Panc1 (cell line): ENCODE results near the gene ECT2. TPM values are rescaled to one million over a fixed set of nuclear protein-coding genes. Genes with fewer than 3 reads are reported as not detected.

Experiments
- ATAC-seq: fragments of 200-7000 bp; cut with Tn5 transposase; 2 replicates; pipeline ENCODE4 v1.9.1; 2020; ENCODE audit warnings: mild to moderate bottlenecking, moderate library complexity
- BruUV-seq: library from RNA; stranded (reverse); fragments of 400-500 nt; replicated peaks from 2 replicates; lab custom pipeline; 2021; lab: Mats Ljungman, UMichigan
- CTCF ChIA-PET: fragments of 300-600 bp; sonication (Branson Sonifier 250); formaldehyde crosslinking; loops from one replicate; lab custom pipeline; 2022; ENCODE audit warnings: antibody characterized with exemption; lab: Charles Lee
- POLR2A ChIA-PET: fragments of 300-600 bp; sonication (Branson Sonifier 250); formaldehyde crosslinking; loops from one replicate; lab custom pipeline; 2022; ENCODE audit warnings: antibody characterized with exemption; lab: Charles Lee
- DNase-seq: peaks from one replicate; pipeline ENCODE4 v3.0.0-alpha.2; 2010; ENCODE audit warnings: low read depth, low spot score
- H3K27ac ChIP-seq: 2 replicates; pipeline ENCODE4 v1.5.1; 2011; ENCODE audit warnings: mild to moderate bottlenecking, low read length, inconsistent platforms
- H3K27me3 ChIP-seq: fragments of 200-500 bp; sonication (Bioruptor generic); 2 replicates; pipeline ENCODE4 v1.6.0; 2014; ENCODE audit warnings: low read length, inconsistent platforms; ENCODE audit not compliant: control insufficient read depth, insufficient read depth
- H3K36me3 ChIP-seq: fragments of 200-500 bp; sonication (Bioruptor generic); 2 replicates; pipeline ENCODE4 v1.5.1; 2014; ENCODE audit warnings: inconsistent platforms, mild to moderate bottlenecking, low read length, moderate library complexity; ENCODE audit not compliant: control insufficient read depth, insufficient read depth
- H3K4me1 ChIP-seq: 2 replicates; pipeline ENCODE4 v1.5.1; 2011; ENCODE audit warnings: inconsistent platforms, mild to moderate bottlenecking, low read length, moderate library complexity; ENCODE audit not compliant: control insufficient read depth, insufficient read depth
- H3K4me3 ChIP-seq, 2 experiments: 2 replicates each; pipeline ENCODE4 v1.5.1; 2011 to 2012; ENCODE audit warnings: low read depth in 2 of 2, low read length in 2 of 2, mild to moderate bottlenecking in 2 of 2, inconsistent platforms in 1 of 2, moderate library complexity in 1 of 2
- H3K9me3 ChIP-seq: fragments of 200-500 bp; sonication (Bioruptor generic); 2 replicates; pipeline ENCODE4 v1.5.1; 2014; ENCODE audit warnings: low read depth, mild to moderate bottlenecking, inconsistent platforms, low read length, moderate library complexity; ENCODE audit not compliant: control insufficient read depth, insufficient read depth
- POLR2AphosphoS5 ChIP-seq: IDR thresholded peaks from 2 replicates; pipeline ENCODE4 v1.6.1; 2012; ENCODE audit warnings: mild to moderate bottlenecking, low read depth, low read length, moderate library complexity
- SIN3A ChIP-seq: IDR thresholded peaks from 2 replicates; pipeline ENCODE4 v1.6.1; 2012; ENCODE audit warnings: low read depth, mild to moderate bottlenecking, low read length, moderate library complexity, borderline replicate concordance; ENCODE audit not compliant: insufficient read depth
- TCF7L2 ChIP-seq: IDR thresholded peaks from 2 replicates; pipeline ENCODE4 v1.6.1; 2011; ENCODE audit warnings: mild to moderate bottlenecking, low read depth, low read length, inconsistent platforms
- in situ Hi-C: cut with HindIII; loops from 2 replicates; pipeline ENCODE4 v1.10.0; 2016; ENCODE audit warnings: low sequenced_read_pairs, low pct_unique_long_range_greater_than_20kb
- intact Hi-C: fragments of 100-400 bp; cut with micrococcal nuclease; formaldehyde crosslinking; loops from one replicate; pipeline ENCODE4 v1.10.0; 2022; ENCODE audit not compliant: unreplicated experiment
- total RNA-seq: library from RNA; stranded (reverse); gene quantifications from one replicate; pipeline ENCODE4 v1.2.1, GENCODE V29; 2021; ENCODE audit not compliant: unreplicated experiment
- TF ChIP-seq, protein P1 (sequence below): fragments of 450-650 bp; IDR thresholded peaks from 2 replicates; pipeline ENCODE4 v1.5.1; 2017; ENCODE audit warnings: mild to moderate bottlenecking
- TF ChIP-seq, protein P2 (sequence below), 2 experiments: IDR thresholded peaks; 2 replicates each; pipeline ENCODE4 v1.6.1; 2011 to 2012; ENCODE audit warnings: low read depth in 2 of 2, control low read depth in 1 of 2, low read length in 1 of 2, mild to moderate bottlenecking in 1 of 2, moderate library complexity in 1 of 2; ENCODE audit not compliant: insufficient read depth in 1 of 2

ECT2 gene
- total RNA-seq, 1 experiment from 2014 or later: 102 TPM

DNA sequence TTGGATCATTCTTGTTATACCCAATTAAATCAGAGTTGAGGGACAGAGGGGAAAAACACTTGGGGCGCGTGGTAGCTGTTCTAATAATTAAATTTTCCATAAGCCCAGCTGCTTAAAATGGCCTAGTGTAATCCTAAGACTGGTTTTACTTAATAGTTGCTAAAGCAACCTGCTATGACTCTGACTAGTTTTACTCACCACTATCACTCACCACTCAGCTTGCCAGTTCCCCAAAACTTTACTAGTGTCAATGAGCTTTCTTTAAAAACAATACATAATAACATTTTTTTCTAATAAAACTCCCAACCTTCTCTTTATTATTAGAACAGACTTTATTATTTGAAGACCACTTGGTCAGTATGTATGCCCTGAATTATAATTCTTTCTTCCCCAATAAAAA is 49.6 kb downstream of the ECT2 start:
- Histone ChIP-seq H3K4me1 (no peaks in the 10 kb centered on the region), H3K27me3 (no peaks in the 10 kb centered on the region), H3K4me3 (no peak overlapping the region), H3K27ac (no peak overlapping the region), H3K9me3 (no peaks in the 10 kb centered on the region), H3K36me3 (peaks cover 53% of the 10 kb centered on the region)
- in situ Hi-C loops: no loop called here
- TF ChIP-seq POLR2AphosphoS5 (no peak), SIN3A (no peak), TCF7L2 (no peak)
- TF ChIP-seq, protein P1, sequence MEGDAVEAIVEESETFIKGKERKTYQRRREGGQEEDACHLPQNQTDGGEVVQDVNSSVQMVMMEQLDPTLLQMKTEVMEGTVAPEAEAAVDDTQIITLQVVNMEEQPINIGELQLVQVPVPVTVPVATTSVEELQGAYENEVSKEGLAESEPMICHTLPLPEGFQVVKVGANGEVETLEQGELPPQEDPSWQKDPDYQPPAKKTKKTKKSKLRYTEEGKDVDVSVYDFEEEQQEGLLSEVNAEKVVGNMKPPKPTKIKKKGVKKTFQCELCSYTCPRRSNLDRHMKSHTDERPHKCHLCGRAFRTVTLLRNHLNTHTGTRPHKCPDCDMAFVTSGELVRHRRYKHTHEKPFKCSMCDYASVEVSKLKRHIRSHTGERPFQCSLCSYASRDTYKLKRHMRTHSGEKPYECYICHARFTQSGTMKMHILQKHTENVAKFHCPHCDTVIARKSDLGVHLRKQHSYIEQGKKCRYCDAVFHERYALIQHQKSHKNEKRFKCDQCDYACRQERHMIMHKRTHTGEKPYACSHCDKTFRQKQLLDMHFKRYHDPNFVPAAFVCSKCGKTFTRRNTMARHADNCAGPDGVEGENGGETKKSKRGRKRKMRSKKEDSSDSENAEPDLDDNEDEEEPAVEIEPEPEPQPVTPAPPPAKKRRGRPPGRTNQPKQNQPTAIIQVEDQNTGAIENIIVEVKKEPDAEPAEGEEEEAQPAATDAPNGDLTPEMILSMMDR: no peak
- TF ChIP-seq, protein P2, sequence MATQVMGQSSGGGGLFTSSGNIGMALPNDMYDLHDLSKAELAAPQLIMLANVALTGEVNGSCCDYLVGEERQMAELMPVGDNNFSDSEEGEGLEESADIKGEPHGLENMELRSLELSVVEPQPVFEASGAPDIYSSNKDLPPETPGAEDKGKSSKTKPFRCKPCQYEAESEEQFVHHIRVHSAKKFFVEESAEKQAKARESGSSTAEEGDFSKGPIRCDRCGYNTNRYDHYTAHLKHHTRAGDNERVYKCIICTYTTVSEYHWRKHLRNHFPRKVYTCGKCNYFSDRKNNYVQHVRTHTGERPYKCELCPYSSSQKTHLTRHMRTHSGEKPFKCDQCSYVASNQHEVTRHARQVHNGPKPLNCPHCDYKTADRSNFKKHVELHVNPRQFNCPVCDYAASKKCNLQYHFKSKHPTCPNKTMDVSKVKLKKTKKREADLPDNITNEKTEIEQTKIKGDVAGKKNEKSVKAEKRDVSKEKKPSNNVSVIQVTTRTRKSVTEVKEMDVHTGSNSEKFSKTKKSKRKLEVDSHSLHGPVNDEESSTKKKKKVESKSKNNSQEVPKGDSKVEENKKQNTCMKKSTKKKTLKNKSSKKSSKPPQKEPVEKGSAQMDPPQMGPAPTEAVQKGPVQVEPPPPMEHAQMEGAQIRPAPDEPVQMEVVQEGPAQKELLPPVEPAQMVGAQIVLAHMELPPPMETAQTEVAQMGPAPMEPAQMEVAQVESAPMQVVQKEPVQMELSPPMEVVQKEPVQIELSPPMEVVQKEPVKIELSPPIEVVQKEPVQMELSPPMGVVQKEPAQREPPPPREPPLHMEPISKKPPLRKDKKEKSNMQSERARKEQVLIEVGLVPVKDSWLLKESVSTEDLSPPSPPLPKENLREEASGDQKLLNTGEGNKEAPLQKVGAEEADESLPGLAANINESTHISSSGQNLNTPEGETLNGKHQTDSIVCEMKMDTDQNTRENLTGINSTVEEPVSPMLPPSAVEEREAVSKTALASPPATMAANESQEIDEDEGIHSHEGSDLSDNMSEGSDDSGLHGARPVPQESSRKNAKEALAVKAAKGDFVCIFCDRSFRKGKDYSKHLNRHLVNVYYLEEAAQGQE (IDR thresholded peaks at IDR 0.05; ENCODE audit: insufficient read depth in 1 of 2, low read depth in 2 of 2, low read length in 1 of 2): no peak
- intact Hi-C loops: no loop called here
- CTCF ChIA-PET: no interaction called here
- no TSS peak for BruUV-seq
- no peak for DNase-seq
- ATAC-seq: no peak
- POLR2A ChIA-PET: no interaction called here

DNA sequence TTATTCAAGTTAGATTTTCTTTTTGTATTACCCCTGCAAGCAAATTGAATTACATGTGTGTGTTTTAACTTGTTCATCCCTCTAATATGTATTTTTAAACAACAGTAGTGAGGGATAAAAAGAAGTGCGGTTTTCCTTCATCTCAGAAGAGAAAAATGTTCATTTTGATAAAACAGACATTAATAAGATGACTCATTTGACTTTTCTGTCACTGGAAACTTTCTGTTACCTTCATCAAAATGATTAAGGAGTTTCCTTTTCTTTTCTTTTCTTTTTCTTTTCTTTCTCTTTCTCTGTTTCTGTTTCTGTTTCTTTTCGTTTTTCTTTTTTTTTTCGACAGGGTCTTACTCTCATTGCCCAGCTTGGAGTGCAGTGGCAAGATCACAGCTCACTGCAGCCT is 53.0 kb downstream of the ECT2 start:
- no peaks in the 10 kb centered on the region for H3K27me3 ChIP-seq
- TF ChIP-seq, protein P2 (IDR thresholded peaks at IDR 0.05; ENCODE audit: insufficient read depth in 1 of 2, low read depth in 2 of 2, low read length in 1 of 2): no peak
- TF ChIP-seq SIN3A (no peak), TCF7L2 (no peak), POLR2AphosphoS5 (no peak)
- TF ChIP-seq, protein P1: no peak
- ATAC-seq: no peak
- no peaks in the 10 kb centered on the region for H3K4me1 ChIP-seq
- no peaks in the 10 kb centered on the region for H3K9me3 ChIP-seq
- CTCF ChIA-PET: no interaction called here
- in situ Hi-C loops: no loop called here
- BruUV-seq: no TSS peak
- no peak overlapping the region for H3K27ac ChIP-seq
- intact Hi-C loops: no loop called here
- no peak for DNase-seq
- no peak overlapping the region for H3K4me3 ChIP-seq
- peaks cover 67% of the 10 kb centered on the region for H3K36me3 ChIP-seq
- POLR2A ChIA-PET: no interaction called here
